GM18951 (cell line): Measurements from ENCODE around the gene SLC2A1.

ENCODE experiments used
- POLR2A ChIP-seq: IDR thresholded peaks from 4 replicates; pipeline ENCODE4 v1.6.1; 2011; ENCODE audit warnings: mild to moderate bottlenecking; ENCODE audit not compliant: insufficient read length, insufficient read depth; ENCODE audit errors: extremely low read depth
- in situ Hi-C: fragments of 300-500 bp; cut with MboI; formaldehyde crosslinking; loops from one replicate; pipeline ENCODE4 v1.12.0; 2022; ENCODE audit warnings: low sequenced_read_pairs, mixed read lengths, inconsistent platforms; ENCODE audit not compliant: unreplicated experiment

SLC2A1 gene

DNA sequence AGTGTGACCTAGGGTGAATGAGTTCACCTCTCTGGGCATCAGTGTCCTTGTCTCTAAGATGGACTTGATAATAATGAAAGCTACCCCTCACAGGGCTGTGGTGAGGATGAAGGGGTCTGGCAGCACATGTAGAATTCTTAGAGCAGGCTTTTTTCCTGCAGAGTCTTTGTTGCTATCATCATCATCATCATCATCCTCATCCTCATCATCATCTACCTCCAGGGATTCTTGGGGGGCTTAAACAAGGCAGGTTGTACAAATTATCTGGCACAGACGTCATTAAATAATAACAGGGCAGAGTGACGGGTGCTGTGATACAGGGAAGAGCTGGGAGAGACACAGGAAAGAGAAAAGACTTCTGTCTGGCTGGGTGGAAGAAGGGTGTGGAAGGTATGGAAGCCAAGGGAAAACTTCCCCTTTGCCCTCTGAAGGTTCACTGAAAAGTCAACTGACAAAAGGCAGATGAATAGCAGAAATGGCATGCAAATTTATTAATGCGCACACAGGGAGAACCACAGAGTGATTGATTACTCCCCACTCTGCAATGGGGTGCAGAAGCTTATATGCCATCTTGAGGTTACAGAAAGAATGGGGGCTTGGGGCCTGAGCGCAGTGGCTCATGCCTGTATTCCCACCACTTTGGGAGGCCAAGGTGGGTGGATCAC lies 17.0 kb upstream of the SLC2A1 start:
- in situ Hi-C loops, result no loop called here
- no peak for TF ChIP-seq POLR2A

DNA sequence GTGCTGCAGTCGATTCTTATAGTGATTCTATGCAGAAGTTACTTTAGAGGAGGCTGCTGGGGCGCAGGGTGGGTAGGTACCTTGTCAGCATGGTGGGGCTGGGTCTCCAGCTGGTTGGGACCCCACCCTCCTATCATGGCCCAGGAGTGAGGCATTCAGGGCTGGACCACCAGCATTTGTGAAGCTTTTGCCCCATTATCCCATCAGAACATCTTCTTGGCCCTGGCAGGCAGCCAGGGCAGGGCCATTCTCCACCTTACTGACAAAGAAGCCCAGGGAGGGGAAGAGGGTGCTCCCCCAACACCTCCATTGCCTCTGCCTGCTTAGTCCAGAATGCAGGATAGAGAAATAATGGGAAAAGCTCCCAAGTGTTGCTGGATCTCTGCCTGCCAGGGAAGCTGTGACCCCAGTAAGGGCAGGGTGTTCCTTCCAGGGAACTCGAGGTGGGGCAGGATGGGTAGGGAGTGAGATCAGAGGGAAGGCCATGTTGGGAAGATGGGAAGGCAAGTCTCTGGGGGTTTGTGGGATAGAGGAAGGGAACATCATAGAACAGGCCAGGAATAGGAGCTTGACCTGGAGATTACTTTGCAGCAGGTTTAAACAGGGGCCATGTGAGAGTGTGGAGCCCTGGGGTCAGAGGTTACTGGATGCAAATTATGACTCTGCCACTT lies 16.2 kb upstream of the SLC2A1 start:
- in situ Hi-C loops, result no loop called here
- no peak for TF ChIP-seq POLR2A

DNA sequence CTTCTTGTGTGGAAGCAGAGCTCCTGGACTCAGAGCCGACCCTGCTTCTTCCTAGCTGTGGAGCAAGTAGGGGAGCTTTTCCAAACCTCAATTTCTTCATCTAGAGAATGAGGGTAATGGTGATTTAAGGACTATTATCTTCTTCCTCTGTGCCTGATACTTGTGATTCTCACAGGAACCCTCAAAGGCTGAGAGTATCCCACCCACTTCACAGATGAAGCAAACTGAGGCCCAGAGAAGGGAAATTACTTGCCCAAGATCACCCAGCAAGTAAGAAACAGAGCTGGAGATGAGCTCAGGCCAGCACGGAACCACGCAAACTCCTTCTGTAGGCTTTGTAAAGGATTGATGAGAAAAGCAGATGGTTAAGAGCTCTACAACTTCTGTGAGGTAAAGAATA lies 15.1 kb upstream of the SLC2A1 start:
- in situ Hi-C loops, result no loop called here
- no peak for TF ChIP-seq POLR2A

DNA sequence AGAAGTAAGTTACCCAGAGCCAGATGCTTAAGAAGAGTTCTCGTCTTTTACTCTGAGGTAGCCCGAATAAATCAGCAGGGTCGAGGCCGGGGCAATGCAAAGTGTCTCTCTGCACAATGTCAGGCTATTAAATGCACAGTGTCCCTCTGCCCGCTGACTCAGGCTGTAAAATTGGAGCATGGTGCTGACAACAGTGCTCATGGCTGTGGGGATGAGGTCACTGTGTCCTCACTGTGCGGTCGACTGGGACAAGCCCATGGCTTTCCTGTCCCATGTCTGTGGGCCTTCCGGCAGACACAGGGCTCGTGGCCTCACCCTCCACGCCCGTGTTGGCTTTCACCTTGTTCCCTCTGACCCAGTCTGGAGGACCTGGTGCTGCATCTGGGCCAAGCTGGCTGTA lies 14.6 kb upstream of the SLC2A1 start:
- TF ChIP-seq POLR2A, result no peak
- in situ Hi-C loops, result no loop called here

DNA sequence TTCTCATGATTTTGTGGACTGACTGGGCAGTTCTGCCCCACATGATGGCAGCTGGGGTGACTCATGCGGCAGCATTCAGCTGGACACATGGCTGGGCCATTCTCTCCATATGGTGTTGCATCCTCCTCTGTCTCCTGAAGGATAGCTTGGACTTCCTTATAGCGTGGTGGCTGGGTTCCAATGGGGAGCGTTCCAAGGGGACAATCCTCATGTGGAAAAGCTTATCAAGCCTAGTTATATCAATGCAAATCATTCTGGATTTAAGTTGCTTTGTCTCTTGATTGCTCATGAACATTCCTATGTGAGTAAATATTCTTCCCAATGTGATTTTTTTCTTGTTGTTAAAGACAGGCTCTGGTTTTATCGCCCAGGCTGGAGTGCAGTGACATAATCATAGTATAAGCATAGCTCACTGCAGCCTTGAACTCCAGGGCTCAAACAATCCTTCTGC lies 13.2 kb upstream of the SLC2A1 start:
- in situ Hi-C loops, result no loop called here
- TF ChIP-seq POLR2A, result no peak

- no peak for TF ChIP-seq POLR2A
- in situ Hi-C loops, result no loop called here
Observed at GRCh38 chr1:42970143-42970542, 11.5 kb upstream of the SLC2A1 start.

DNA sequence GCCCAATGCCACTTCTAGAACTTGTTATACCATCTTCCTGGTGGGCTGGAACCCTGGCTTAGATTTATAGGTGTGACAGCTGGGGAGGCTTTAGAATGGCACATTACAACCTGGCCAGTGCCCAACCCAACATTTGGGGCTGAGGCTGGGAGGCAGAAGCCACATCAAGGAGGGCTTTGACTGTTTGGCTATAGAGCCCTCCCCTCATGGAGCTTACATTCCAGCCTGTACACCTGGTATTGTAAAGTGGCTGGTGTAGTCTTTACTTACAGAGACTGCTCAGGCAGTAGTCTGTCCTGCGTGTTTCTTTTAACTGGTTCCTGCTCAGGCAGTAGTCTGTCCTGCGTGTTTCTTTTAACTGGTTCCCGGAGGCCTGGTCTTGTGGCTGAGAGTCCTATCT lies 10.0 kb upstream of the SLC2A1 start:
- in situ Hi-C loops, result no loop called here
- TF ChIP-seq POLR2A, result no peak

GRCh38 chr1:42966688-42967612 lies 8.3 kb upstream of the SLC2A1 start:
- no peak for TF ChIP-seq POLR2A
- in situ Hi-C loops, result no loop called here

GRCh38 chr1:42965378-42965777 lies 6.7 kb upstream of the SLC2A1 start:
- no peak for TF ChIP-seq POLR2A
- in situ Hi-C loops, result no loop called here

- no peak for TF ChIP-seq POLR2A
- in situ Hi-C loops, result no loop called here
Observed at GRCh38 chr1:42964044-42964812, 5.6 kb upstream of the SLC2A1 start.

DNA sequence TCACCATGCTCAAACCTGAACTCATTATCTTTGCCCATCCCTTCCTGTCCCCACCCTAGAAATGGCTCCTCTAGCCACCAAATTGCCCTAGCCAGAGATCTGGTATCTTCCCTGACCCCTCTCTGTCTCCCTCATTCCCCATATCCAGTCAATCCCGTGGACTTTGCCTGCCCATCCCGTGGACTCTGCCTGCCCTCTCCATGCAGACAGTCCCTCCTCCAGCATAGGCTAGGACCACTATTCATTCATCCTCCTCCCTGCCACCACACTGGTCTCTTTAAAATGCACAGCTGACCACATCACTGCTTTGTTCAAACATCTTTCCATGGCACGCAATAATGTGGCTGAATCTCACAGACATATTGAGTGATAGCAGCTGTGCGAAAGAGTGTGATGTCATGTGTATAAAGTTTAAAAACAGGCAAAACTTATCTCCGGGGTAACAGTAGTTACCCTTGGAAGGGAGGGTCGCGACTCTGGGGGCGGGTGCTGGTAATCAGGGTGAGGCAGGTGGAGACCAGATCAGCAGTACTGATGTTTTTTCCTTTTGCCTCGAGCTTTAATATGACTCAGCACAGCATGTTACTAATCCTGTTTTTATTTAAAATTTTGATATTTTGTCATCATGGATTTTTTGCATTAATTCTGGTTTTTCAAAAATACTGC lies 4.8 kb upstream of the SLC2A1 start:
- in situ Hi-C loops, result no loop called here

DNA sequence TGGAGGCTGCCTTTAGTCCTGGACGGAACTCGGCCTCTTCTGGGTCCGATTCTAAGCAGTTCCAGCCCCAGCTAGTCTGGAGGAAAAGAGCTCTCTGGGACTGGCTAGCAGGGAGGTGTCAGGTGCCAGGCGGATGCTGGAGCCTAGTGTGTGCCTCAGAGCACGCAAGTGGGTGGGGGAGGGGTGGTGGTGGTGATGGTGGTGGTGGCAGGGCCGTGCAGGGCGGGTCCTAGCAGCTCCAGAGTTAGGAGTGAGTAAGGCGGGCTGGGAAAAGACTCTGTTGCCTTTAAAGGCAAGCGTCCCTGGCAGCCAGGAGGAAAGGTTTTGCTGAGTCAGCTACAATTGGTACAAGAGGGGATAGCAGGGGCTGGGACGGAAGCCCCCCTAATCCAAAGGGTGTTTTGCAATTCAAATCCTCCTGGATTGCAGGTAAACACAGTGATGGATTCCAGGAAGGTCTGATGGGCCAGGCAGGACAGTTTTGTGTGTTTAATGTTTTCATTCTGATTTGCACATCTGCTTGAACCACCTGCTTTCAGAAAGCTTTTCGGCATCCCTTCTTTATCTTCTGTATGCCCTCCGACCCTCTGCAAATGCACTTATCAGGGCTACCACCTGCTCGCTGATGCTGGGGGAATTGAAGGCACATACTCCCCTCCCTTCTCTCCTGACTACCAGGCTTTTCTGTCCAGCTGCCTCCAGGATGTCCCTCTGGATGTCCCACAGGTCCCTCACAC lies 4.1 kb upstream of the SLC2A1 start:
- in situ Hi-C loops, result no loop called here
- TF ChIP-seq POLR2A, result no peak

More for the DNA sequence above, 4.8 kb upstream of the SLC2A1 start:
- no peak for TF ChIP-seq POLR2A
